Umbilical cord (tissue), 2 donors: ENCODE data around the gene ARHGAP15. TPM values are rescaled to one million over a fixed set of nuclear protein-coding genes. Genes with fewer than 3 reads are reported as not detected.

Experiments
- DNase-seq: peaks from one replicate; pipeline ENCODE4 v3.0.0-alpha.2; 2015; ENCODE audit warnings: low spot score
- total RNA-seq: library from RNA; depleted of rRNA; stranded (reverse); fragments of >200 nt; gene quantifications from one replicate; pipeline ENCODE4 v1.2.3, GENCODE V29; 2014; ENCODE audit warnings: low replicate concordance; ENCODE audit not compliant: insufficient read depth

Gene ARHGAP15
- total RNA-seq, 1 donor from 2014 or later = 54.2 TPM

DNA sequence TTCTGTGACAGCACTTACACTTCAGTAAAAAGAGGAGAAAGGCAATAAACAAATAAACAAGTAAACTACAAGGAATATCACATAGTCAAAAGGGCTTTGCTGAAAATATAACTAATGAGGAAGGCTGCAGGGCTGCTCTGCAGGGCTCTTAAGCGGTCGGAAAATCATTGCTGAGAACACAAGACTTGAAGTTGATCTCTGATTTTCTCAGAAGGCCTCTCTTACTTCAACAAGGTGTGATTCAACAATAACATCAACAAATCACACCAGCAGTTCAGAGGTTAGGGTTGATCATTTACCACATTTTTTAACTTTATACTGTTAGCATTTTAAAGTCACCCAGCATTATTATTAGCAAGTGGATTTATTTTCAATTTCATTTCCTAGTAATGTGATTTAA, 215.6 kb downstream of the ARHGAP15 start:
- DNase-seq = no peak

DNA sequence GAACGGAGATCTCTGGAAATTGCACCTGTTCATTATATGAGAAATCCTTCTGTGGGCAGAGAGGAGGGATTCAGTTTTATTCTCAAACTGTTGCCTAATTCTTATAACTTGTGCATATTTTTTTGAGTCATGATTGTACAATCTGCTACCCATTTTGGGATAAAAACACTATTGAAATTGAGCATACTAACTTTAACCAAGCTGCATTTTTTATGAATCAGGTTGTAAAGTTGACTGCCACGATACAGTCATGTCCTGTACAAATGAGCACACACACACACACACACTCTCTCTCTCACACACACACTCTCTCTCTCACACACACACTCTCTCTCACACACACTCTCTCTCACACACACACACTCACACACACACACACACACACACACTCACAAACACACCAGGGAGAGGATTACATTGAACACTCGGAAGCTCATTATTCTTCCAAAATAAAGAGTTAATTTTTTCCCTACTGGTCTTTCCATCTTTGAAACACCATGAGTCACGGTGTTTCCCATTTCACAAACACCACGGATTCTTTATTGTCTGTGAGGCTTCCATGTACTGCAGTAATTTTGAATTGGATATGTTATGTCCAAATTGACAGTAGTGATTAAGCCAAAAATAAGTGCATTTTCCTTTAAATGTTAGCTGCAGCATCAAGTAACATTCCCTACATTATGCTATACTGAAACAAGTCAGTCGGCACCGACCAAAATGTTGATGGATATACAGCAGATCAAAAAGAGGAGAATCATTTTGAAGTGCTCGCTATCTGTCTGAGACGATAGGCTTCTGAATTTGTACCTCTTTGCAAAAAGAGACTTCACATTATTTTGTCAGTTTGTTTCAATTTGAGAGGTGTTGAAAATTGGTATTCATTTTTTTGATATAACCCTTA, 216.9 kb downstream of the ARHGAP15 start:
- DNase-seq = no peak

DNA sequence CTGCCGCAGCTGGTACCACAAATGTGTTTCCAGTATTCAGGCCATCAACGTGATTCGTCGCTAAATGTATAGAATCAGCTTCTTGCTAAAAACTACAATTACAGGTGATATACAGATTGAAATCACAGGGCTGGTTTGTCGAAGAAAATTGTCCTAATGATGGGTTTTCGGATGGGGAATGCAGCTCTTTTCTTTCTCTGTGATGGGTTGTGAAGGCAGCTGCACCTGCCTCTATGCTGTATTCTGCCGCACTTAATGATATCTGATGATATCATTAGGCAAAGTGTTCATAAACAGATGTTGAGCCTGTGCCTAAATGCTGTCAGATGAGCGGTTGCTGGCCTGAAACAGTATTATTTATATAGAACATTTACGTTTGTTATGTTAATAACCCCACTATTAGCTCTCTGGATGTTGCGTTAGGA, 218.1 kb downstream of the ARHGAP15 start:
- DNase-seq = no peak

DNA sequence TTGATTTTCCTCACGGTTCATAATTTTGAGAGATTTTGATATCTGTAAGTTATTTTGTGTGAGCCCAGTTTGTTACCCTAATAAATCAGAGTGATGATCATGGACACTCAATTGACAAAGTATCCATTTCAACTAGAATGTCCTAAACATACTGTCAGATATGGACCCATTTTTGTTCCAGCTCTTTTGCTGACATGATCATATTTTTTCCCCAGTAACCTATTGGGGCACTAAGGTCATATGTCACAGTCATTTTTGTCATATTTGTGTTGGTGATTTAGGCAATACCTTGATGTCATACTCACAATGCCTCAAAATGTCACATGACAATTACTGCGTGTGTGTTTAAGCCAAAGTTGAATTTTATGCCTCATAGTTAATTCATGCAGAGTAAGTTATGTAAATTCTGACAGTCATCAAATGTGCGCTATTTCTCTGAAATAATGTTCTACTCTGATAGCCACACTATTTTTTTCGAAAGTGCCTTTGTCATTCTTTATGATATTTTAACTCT, 218.7 kb downstream of the ARHGAP15 start:
- no peak for DNase-seq

DNA sequence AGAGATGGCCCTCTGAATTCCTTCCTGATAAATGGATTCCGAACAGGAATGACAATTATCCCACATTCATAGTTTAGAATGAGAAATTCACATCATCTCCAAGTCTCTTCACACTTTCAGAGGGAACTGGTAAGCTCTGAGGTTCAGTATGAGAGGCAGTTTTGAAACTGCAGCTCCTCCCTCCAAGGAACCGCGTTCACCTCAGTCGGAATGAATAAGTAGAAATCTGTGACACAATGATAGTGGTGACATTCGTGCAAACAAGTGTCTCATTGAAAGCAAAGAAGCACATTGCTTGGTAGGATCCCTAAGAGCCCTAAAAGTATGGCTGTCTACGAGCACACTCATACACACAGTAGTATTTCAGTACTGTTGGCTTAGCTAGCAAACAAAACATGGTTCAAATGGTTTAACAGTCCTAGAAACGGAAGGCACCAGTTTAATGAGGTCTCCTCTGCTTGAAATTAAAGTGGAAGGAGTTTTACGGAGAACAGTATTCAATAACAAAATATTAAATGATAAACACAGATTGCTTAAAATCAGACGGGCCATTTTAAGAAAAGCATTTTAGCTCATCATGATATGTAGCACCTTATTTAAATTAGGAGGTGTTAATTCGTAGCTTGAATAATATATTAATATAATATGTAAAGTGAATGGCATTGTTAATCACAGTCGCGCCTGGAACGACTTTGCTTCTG, 225.0 kb downstream of the ARHGAP15 start:
- no peak for DNase-seq

DNA sequence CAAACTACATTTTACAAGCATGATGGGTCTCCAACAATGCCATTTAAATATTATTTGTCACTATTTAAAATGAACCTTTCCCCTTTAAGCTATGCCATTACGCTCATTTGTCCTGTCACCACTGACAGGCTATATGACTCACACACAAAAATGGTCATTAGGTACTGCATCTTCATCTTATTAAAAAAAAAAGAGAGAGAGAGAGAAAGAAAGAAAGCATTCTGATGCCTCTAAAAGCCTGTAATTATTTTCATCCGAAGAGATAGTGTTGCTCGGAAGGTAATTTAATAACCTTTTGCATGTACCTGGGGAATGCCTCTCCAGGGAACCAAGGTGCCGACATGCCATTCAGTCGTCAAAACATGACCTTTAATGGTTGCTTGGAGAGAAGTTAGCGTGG, 226.7 kb downstream of the ARHGAP15 start:
- no peak for DNase-seq

DNA sequence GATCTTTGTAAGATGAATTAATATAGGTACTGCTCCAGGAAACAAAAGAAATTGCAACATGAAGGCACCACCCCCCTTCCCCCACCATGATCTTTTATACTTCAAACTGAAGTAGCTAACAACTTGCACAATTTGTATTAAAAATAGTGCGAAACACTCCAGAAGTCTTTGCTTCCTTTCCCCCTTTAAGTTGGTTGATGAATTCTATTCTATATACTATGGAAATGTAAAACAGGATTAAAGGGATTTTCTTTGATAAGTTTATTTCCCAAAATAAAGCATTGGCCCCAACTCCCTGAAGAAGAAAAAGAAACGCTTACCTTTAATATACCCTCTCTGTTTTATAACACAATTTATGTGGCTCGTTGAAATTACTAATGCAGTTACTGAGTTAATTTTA, 227.1 kb downstream of the ARHGAP15 start:
- DNase-seq = no peak

DNA sequence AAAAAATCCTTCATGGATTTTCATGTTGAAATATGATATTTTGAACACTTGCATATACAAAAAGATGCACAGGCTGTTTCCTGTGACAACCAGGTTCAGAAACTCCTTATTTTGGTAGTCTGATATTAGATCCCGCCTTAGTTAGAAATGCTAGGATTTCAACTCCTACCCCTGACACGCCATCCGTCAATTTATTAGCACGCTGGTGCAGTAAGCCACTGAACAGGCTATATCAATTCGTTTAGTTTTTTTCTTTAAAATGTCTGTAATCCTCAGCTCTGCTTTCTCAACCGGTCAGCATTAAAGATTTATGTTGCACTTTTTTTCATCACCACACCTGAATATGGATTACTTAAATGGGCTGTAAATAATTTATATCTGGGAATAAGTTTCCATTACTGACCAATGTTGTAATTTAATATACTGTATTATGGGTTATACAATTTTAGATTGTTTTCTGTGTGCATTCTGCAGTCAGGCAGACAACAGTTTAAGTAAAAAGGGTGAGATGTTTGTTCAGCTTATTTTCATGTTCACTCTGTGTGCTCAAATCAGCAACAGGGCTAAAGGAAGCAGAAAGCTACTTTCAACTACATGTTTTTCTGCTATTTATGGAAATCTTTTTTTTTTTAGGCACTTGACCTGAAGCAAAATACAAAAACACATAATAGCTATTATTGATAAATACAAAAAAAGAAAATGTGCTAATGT, 227.7 kb downstream of the ARHGAP15 start:
- no peak for DNase-seq

DNA sequence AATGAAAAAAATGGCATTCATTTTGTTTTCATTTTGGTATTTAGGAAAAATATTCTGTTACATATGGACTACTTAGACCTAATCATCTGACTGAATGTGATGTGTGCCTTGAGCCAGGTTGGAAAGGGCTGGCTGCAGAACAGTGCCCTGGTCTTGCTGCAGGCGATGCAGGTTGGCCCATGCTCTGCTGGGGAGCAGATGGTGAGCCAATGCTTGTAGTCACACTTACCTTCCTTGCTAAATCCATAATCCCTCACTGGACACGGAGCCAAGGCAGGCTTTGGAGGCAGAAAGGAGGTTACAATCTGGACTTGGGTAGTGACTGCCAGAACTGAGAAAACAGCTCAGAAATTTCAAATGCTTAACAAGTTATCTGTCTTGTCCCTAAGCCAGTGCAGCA, 228.7 kb downstream of the ARHGAP15 start:
- no peak for DNase-seq

DNA sequence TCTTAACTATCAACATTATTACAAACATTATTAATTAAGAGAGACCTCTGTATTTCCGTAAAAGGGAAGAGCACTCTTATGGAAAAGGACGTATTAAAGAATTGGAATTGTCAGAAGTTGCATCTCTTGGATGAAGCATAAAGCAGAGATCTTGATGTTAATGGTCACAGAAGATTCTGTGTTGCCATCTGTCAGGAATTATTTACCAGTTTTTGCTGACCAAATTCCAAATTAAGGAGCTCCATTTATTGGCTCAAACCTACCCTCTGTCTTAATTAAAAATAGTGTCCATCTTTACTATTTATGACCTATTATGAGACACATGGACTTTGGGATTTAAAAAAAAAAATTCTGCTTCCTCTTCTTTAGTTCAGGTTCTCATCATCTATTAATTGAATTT, 232.1 kb downstream of the ARHGAP15 start:
- no peak for DNase-seq

DNA sequence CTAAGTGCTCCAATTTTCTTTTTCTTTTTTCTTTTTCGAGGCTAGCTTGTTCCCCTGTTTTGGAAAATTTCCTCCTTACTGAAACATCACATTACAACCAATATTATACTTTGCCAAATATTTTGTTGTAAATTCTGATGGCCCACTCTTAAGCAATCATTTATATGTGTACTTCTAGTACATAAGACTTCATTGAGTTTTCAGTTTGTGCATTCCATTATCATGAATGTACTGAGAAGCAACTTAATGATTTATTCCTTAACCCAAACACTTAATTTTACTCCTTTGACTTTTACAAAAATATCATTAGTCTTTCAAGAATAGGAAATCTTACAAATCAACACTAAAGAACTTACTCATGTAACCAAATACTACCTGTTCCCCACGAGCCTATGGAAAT, 242.4 kb downstream of the ARHGAP15 start:
- DNase-seq = no peak

DNA sequence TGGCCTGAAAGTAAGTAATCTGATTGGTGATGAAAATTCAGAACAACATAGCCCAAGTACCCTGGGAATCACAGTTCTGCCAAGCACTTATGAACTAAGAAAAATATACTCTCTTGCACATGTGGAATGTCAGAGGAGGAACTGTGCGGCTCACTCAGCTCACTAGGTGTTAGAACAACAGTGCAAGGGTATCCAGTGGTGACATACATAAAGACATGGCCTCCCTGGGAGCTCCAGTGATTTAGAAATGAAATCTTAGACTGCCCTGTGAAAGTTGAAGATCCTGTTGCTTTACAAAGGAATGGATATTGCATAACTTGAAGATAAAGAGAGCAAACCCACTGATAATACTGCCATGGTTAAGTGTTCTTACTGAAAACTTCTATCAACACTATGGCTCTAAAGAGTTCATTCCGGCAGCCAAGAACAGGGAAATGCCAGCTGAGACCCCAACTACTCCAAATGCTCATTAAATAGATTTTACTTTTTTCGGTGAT, 246.2 kb downstream of the ARHGAP15 start:
- DNase-seq = peak; percentile 45

DNA sequence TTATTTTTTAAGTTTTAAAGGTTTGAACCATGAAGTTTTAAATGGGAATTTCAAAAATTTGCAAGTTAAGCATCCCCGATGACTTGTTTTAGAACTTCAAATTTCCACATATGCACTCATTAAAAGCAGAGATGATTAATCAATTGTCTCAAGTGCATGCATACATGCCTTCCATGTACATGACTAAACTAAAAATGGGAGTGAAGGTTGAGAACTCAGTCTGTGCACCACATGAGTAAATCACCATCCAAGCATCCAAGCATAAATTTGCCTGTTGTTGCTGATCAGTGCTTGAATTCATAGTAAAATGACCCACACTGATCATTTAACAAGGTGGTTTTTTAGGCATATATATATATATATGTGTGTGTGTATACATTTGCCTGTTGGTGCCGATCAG, 249.8 kb downstream of the ARHGAP15 start:
- no peak for DNase-seq

DNA sequence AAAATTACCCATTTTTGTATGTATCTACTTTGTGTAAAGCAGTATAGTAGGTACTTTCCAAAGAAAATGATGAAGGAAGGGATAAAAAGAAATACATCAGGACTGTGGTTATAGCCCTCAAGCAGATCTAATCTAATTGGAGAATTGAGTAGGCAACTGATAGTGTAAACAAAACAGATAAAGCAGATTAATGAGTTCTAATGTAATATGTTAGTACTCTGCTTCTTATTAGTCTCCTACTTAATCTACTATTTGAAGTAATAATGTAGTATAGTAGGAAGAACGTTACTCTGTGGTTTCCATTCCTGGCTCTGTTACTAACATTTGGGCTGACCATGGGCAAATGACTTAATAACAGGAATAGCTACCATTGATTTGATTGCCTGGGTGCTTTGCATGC, 250.7 kb downstream of the ARHGAP15 start:
- DNase-seq = no peak

DNA sequence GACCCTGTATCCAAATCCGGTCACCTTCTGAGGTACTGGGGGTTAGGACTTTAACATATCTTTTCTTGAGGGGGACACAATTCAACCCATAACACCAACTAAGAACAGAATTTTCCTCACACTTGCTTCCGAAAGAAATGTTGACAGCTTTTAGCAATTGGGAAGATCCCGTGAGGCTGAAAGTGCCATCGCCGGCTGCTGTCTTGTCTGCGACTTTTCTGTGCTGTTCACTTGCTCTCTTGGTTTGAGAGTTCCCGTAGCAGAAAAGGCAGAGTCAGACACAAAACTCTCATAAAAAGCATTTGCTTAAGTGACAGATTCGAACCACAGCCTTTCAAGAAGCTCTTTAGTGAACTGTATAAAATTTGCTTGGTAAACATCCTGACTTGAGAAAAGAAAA, 253.4 kb downstream of the ARHGAP15 start:
- DNase-seq = no peak

DNA sequence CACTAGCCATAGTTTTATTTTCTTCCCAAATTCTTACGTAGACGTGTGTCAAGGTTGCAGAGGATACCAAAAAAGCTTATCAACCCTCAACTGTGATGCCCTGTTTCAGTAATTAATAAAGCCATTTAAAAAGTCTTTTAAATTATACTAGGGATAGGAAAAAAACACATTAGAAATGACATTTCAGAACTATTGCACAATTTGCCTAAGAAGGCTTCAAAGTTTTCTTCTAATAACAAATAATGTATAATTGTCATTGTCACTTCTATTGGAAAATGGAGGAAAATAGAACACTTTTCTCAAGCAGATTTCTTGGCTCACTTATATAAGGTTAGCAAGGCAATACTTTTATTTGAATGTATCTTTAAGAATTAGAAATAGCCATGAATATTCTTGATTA, 253.8 kb downstream of the ARHGAP15 start:
- DNase-seq = no peak

DNA sequence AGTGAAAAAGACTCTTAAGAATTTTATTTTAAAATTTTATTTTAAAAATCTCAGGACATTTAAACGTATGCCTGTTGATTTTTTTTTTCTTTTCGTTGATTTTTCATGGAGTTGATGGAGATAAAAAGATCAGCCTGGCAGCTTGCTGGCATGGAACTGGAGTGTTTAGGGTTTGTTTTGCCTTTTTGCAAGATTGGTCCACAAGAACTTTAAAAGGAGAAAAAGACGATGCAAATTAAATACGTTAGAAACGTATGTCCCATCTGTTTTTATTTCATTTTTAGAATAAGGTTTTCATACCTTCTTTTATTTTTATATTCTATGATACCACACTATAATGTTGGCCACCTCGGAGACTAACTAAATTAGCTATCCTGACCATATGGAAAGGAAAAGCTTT, 254.9 kb downstream of the ARHGAP15 start:
- DNase-seq = no peak

DNA sequence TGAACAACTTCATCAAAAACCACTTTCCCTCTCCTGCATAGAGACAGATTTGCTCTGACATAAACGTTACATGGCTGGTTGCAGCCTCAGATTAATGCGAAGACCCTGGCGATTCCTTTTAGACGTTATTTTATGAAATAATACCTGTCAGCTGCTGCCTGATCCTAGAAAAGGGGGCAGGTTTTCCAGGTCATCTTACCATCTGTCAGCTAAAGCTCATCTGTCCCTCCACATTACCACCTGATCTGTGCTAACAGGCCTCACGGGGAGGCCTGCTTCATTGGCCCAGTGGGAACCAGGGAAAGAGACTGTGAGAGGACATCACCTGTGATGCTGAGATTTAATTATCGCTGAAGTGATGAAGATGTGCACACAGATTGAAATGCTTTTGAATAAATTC, 261.0 kb downstream of the ARHGAP15 start:
- DNase-seq = no peak

DNA sequence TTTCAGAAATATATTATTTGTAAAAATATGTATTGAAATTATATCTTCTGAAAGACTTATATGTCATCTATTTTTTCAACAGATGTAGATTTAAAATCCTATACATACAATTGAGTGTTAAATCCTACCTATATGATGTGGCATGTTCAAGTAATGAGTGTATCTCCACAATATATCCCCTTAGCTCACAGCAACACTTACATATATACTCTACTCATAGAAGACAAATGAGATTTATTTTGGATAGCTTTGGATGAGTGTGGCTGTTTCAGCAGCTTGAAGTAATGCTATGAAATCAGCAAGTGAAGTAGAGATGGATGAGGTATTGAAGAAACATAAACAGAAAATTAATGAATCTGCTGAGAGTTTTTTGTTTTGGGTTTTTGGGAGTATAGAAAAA, 263.1 kb downstream of the ARHGAP15 start:
- no peak for DNase-seq

DNA sequence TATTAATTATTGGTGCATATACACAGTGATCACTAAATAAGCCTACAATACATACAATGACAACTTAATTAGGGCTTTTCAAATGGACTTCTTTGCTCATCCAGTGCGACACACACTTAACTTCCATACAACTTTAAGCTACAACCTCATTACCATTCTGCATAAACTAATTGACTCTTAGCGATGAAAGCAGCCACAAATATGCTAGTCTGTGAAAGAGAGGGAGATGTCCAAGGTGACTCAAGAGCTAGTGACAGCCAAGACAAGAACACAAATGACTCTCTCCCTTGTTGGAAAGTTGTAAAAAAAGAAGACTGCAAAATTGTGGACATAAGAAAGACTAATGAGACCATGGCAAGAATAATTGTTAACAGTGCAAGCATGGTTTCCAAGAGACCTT, 264.8 kb downstream of the ARHGAP15 start:
- no peak for DNase-seq

DNA sequence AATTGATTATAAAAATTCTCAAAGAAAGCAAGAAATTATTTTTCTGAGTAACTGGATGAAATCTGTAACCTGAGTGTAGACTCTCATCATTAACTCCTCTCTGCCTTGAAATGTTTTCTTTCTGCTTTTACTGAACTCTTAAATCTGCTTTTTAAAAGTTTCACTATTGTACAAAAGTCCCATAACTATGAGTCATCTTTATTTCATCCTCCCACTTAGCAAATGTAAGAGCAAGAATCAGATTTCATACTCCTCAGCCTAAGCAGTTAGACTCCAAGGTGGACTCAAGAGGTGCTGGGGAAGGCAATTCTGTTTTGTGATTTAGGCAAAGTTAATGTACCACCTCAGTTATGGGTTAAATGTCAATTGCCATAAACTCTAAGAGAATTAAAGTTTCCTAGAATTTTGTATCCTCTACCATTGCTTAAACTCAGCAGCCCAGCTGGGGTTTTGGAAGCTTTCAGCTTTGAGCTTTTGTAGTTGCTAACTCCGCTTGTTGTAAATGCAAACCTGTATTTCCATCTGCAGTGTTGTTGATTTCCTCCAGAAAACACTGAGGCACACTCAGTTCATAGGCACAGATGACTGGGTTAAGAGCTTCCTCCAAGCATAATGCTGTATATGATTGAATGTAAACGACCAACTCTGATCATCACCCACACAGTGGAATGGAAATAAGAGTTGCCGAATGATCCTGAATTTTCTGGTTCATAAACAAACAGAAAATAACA, 268.8 kb downstream of the ARHGAP15 start:
- peak; percentile 31 for DNase-seq
